GM19328 (cell line): ENCODE results near the gene B3GAT3.
"Not testable (repeated sequence)": the region's sequence is repeated elsewhere in the genome, so short reads cannot be mapped to it uniquely, and the experiment has no call there.

Source experiments
- ATAC-seq: cut with Tn5 transposase; IDR thresholded peaks from one replicate; pipeline ENCODE4 v1.9.1; 2021; ENCODE audit warnings: mild to moderate bottlenecking, moderate library complexity; ENCODE audit not compliant: unreplicated experiment

The B3GAT3 gene

DNA sequence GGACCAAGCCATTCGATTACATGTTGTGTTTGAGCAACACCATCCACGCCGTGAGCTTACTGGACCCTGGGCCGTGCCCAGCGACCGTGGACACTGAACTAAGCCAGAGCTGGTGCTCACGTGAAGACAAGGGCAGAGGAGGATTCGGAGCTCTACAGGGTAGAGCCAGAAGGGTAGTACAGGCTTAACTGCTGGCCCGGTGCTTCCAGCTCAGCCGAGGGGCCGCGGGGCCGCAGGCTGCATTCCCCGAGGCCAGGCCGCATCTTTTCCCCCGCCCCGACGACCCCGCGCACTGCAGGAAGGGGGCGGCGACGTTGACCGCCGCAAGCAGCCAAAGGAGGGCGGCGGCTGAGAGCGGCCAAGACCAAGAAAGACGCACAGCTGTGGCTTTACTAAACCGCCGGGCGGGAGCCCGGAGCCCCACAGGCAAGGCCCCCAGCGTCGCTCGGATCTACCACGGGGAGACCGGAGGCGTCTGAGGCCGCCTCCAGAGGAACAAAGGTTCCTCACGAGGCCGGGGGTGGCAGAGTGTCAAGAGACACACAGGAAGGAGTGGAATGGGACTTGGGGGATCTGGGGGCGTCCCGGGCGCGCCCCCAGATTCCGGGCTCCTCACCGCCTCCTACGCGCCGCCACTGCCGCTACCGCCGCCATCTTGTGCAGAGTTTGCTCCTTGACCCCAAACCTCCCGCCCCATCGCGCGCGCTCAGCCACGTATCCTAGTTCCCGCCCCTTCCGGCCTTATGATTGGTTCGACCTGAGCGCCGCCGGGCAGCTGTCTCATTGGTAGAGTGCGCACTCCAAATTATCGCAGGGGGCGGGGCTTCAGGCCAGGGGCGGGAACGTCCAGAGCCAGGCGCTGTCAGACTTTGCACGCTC is 24.4 kb upstream of the B3GAT3 start, which contains the start of gene GANAB:
TSS of gene GANAB (minus strand) at position 668 of the 879 bp plus-strand sequence. CDS start at position 654, 14 bp downstream.
- ATAC-seq: peak; percentile 94

DNA sequence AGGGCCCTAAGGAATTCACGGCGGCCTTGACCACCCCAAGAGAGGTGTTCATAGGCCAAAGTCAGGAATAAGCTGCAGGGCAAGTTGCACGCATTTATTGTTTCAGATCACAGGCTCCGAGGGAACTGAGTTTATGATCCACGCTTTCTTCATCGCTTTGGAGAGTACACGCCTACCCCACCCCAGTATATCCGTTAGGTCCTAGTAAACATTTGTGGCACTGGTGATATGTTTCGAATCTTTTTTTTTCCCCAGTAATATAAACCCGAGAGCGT is 23.8 kb upstream of the B3GAT3 start:
- ATAC-seq: no peak

DNA sequence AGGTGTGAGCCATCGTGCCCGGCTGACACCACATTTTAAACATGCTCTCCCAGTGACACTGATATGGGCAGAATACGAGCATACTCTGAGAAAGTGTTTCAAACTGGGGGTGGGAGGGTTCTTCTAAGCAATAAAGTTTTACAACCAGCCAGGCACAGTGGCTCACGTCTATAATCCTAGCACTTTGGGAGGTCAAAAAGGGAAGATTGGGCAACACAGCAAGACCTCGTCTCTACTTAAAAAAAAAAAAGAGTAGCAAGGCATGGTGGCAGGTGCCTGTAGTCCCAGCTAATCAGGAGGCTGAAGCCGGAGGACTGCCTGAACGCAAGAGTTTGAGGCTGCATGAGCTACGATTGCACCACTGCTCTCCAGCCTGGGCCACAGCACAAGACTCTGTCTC is 22.4 kb upstream of the B3GAT3 start:
- no peak for ATAC-seq

DNA sequence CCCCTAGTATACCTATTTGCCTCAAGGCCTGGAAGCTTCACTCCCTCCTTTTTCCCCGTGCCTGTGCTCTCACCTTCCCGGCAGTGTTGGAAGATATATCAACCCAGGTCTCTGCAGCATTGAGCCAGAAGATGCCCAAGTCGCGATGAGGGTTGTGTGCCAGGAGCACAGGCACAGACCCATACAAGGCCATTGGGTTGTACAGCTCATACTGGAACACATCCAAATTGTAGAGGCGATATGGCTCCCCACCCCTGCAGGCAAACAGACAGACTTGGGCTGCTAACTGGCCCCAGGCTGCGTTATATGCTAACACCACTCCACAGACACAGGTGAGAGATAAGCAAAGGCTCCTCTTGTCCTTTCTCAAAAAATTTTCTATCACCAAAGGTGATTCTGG is 10.7 kb upstream of the B3GAT3 start:
- ATAC-seq: no peak

- ATAC-seq: no peak
Measured at GRCh38 chr11:62627713-62628112, 5.9 kb upstream of the B3GAT3 start.

DNA sequence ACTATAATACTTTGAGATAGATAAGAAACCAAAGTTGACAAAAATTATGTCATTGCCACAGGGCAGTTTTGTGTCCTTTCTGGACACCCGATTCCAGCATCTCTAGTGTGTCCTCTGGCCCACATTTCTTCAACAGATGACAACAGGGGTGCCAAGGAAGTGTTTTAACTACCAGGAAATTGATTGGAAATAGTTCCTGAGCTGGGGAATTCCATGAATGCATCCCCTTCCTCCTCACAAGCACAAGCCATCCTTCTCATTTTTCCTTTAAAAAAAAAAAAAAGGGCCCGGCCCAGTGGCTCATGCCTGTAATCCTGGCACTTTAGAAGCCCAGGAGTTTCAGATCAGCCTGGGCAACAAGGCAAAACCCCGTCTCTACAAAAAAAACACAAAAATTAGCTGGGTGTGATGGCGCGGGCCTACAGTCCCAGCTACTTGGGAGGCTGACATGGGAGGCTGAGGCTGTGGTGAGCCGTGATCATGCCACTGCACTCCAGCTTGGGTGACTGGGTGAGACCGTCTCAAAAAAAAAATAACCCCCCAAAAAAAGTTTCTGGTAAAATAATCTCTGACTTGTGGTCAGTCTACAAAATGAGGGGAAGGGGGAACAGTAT is 797 bp upstream of the B3GAT3 start:
- no peak for ATAC-seq

DNA sequence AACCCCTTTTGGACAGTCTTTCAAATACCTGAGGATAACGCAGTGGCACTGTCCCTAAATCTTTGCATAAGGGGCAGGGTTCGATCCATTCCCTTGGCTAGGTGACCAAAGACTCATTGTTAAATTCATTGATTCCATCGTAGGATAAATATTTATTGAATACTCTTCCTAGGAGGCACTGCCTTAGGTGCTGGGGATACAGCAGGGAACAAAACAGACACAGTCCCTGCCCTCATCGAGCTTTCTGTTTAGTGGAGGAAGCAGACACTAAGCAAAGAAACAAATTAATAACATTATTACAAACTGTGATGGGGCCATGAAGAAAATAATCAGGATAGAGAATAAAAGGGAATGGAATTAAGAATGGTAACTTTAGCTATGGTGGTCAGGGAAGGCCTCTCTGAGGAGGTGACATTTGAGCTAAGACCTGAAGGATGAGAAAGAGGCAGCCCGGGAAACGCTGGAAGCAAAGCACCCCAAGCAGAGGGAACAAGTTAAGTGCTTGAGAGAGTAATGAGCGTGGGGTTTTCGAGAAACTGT is 689 bp downstream of the B3GAT3 start:
- no peak for ATAC-seq

DNA sequence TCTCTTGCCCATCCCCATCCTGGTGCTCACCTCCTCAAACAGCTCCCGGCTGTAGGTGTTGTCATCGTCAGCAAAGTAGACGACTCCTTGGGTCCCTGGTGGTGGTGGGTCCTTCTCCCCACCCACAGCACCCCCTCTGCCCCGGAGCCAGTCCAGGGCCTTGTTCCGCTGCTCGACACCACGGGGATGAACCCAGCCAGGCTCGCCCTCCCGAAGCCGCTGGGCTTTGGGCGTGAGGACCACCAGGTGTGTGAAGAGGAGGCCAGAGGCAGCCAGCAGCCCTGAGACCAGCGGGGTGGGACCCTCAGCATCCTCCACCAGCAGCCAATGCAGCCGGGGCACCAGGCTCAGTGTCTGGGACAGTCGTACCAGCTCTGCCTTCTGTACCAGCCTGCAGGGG is 4.8 kb downstream of the B3GAT3 start:
- ATAC-seq: not testable (repeated sequence)

DNA sequence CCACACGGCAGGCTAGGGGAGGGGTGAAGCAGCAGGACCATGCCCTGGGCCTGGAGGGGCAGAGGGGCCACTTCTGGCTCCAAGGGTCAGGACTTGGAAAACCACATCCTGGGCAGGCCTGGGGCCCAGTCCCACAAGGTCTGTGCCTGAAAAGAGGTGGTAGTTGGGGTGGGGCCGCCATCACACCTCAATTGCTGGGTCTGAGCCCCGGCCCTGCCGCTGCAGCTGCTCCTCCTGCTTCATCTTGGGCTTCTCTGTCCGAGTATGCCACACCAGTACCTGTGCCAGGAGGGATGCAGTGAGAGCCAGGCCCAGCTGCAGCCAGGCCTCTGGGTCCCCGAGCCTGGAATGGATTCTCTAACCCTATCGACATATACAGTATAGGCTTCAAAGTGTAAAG is 6.3 kb downstream of the B3GAT3 start:
- ATAC-seq: no peak

GRCh38 chr11:62614275-62614674 is 7.5 kb downstream of the B3GAT3 start:
- no peak for ATAC-seq

- ATAC-seq: no peak
Measured at GRCh38 chr11:62613291-62613778, 8.5 kb downstream of the B3GAT3 start.

DNA sequence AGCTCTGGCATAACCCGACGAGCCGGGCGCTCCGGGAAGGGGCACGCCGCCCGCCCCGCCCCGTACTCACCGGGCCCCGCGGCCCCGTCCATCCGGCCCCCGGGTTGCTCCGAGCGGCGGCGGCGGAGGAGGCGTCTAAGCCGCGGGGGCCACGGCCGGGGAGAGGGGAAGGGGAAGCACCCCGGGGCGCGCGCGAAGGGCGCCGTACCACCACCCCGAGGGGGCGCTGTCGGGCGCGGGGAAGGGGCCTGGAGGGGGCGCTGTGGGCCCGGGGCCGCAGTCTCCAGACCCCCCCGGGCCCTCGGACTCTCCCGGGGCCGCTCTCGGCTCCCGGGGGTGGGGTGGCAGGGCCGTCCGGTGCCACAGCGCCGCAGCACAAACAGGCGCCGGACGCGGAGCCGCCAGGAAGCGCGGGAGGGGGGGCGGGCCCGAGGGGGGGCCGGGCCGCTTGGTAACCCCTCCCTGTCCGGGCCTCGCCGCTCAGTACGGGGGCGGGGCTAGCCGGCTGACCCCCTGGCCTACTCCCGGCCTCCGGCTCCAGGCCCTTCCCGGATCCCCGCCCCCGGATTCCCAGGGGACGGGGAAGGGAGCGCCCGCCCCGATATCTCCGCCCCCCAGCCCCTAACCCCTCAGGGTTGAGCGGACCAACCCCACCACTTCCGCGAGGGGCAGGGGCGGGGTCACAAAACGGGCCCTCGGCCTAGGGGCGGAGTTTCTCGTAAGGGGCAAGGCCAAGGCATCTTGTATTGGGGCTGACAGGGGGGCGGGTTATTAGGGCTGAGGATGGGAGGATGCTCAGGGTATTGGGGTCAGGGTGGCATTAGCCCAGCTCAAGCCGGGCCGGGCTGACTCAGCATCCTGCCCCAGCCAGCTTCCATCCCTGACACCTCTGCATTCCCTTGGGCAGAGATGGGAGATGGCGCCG is 9.2 kb downstream of the B3GAT3 start, which contains the start of the genes EML3 and ROM1:
TSS of gene EML3 (minus strand) at position 410 of the 925 bp plus-strand sequence. CDS start at position 92, 318 bp downstream.
TSS of gene ROM1 (plus strand) at position 892 of the 925 bp plus-strand sequence. CDS start at position 917, 25 bp downstream.
- peak; percentile 74 for ATAC-seq

- ATAC-seq: no peak
Measured at GRCh38 chr11:62611705-62612365, 10.0 kb downstream of the B3GAT3 start.

DNA sequence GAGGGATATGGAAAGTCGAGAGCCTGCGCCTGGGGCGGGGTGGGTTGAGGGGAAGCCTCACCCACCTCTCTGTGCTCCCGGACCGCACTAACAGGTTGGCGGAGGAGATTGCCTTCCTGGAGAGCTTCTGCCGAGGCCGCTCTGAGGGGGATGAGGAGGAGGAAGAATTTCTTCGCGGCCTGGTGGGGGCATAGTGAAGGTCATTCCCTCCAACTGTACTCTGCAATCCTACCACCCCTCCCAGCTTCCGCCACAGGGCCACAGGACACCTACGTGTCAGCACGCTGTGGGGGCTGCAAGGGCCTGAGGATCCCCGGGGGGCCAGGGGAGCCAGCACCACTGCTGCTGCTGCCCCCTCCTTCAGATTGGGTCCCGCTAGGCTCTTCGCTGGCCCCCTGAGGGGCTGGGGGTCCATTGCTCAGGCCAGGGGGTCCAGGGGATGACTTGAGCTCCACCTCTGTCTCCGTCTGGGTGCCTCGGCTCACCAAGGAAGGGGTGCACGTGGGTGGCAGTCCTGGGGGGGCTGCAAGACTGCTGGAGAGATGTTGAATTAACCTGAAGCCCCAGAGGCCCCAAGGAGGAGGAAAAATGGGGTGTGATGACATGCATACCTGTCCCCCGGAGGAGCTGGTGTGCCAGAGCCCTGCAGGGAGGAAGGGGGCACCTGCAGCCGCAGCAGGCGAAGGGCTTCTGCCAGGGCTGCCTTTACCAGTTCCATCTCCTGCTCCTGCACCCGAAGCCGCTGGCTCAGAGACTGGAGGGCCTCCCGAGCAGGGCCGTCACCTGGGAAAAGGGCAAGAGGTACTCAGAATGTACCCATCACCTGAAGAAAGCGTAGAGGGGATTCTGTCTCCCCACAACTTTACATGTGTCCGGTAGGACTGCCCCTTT is 10.7 kb downstream of the B3GAT3 start:
- no peak for ATAC-seq

DNA sequence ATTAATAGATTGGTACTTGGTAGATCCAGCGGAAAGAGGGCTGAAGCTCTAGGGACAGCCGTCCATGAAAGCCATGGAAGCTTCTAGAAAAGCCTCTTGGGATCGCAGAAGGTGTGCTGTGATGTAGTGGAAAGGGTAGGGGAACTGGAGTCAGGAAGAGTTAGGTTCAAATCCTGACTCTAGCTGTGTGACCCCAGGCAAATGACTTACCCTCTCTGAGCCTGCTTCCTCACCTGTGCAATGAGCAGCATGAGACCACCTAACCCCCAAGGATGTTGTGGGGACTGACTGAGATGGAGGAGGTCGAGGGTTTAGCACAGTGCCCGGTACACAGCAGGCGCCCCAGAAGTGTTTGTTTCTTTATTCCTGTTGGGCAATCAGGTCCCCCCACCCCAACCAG is 11.4 kb downstream of the B3GAT3 start:
- ATAC-seq: no peak

- ATAC-seq: no peak
Measured at GRCh38 chr11:62608776-62609175, 13.0 kb downstream of the B3GAT3 start.

DNA sequence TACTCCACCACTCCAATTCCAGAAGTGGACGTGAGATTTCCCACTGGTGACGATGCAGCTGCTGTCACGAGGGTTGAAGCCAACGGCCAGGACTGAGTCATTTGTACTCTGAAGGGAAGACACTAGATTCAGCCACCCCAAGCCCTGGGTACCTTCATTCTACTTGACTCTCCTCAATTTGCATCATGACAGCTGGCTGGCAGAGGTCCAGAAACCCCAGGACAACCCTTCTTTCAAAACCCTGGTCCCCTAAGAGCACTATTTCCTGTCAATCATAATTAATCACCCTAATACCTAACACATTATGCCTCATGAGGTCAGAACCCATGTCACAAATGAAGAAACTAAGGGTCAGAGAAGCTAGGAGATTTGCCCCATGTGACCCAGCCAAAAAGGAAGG is 14.1 kb downstream of the B3GAT3 start:
- ATAC-seq: no peak

GRCh38 chr11:62605902-62606301 is 15.9 kb downstream of the B3GAT3 start:
- no peak for ATAC-seq

DNA sequence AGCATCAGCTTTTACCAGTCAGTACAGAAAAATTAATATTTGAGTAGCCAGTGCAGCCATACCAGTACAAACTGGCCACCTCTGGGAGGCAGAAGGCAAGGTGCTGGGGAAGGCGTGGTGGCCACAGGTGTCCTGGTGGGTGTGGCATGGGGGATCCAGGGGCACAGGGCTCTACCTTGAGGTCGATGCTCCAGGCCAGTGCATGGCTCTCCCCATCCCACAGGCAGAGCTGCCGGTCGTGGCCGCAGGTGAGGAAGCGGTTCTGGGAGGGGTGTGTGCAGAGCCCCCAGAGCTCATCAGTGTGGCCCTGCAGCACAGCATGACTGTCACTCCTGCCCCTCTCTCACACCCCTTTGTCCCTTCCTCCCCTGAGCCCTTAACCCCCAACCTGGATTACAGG is 16.3 kb downstream of the B3GAT3 start:
- ATAC-seq: no peak
